ENCODE measurements around the gene MYO15B. TPM values are rescaled to one million over a fixed set of nuclear protein-coding genes. Genes with fewer than 3 reads are reported as not detected.

Gene MYO15B
- total and polyA plus RNA-seq, 2 of the 13 experiments (the other 11 are each of a cell fraction or from before 2014, with no cell fraction given), result 2.8 to 8.1 TPM

DNA sequence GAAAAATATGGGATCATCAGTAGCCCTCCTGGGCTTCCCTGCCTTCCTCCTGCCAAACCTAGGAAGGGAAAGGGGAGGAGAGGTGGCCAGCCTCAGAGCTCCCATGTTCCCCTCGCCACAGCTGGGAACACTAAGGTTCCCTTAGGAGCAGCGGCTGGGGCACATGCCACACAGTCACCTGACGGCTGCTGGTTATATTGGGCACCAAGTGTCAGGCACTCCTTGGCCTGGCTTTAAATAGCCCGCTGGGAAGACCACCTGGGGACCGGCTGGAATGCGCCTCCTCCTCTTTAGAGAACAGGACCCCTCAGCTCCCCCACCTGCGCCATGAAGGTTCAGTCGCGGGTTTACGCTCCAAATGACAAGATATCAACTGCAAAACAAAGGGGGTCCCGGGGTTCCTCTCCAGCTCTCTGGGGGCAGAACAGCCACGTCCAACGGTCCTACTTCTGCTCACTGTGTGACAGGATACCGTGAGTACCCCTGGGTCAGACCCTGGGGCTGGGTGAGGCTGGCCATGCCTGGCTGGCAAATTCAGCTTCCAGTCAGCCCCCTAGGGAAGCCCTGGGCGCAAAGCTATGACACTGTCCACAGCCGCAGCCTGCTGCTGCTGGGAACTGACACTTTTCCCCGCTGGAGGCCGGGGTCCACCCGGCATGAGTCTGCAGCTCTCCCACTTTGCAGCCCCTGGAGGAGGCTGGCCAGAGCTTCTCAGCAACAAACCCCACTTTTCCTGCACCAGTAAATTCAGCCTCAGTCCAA, 49.0 kb downstream of the MYO15B start:
- H3K79me2 ChIP-seq (ENCODE audit: insufficient read depth, low read length), result no peaks in the 10 kb centered on the region
- no peak overlapping the region for H3K27ac ChIP-seq (ENCODE audit: extremely low read length, insufficient read depth, low read length)
- BruUV-seq (replicated peaks), result no TSS peak
- H2AFZ ChIP-seq (ENCODE audit: low read length), result no peak overlapping the region
- FAIRE-seq (no peak), DNase-seq (ENCODE audit: low spot score) (no peak), ATAC-seq (no peak)
- WGBS (ENCODE audit: low lambda C conversion rate), result 97% methylated on average over 16 of the region's 19 CpGs
- no peak overlapping the region for H3K4me2 ChIP-seq (ENCODE audit: low read depth, low read length)
- no peaks in the 10 kb centered on the region for H3K27me3 ChIP-seq (ENCODE audit: control insufficient read depth in 1 of 2, insufficient read depth in 2 of 2, low read length in 2 of 2)
- no peak overlapping the region for H3K4me3 ChIP-seq (replicated peaks in 1 of 3; ENCODE audit: insufficient read depth in 1 of 3, low read depth in 2 of 3, low read length in 3 of 3)
- in situ Hi-C loops (cut with HindIII; ENCODE audit: extremely low pct_ligation_motif_present, low pct_unique_long_range_greater_than_20kb) (no loop called here), intact Hi-C loops (cut with micrococcal nuclease; ENCODE audit: unreplicated experiment) (no loop called here)
- TF ChIP-seq SUZ12 (IDR thresholded peaks at IDR 0.05; ENCODE audit: low read depth, low read length) (no peak), ZNF44 (CRISPR knock-in tag; IDR thresholded peaks at IDR 0.05) (no peak), ATF7 (IDR thresholded peaks at IDR 0.05) (no peak), ATF7 (CRISPR knock-in tag; IDR thresholded peaks at IDR 0.05) (no peak), ZFY (CRISPR knock-in tag; IDR thresholded peaks at IDR 0.05) (no peak), MTF1 (CRISPR knock-in tag; IDR thresholded peaks at IDR 0.05) (no peak), MTA1 (CRISPR knock-in tag; IDR thresholded peaks at IDR 0.05; ENCODE audit: borderline replicate concordance) (no peak), NCOA5 (CRISPR knock-in tag; IDR thresholded peaks at IDR 0.05) (no peak), CHD2 (IDR thresholded peaks at IDR 0.05; ENCODE audit: low read depth, low read length) (no peak), ZMYM3 (CRISPR knock-in tag; IDR thresholded peaks at IDR 0.05) (no peak)
- TF ChIP-seq, protein P1, sequence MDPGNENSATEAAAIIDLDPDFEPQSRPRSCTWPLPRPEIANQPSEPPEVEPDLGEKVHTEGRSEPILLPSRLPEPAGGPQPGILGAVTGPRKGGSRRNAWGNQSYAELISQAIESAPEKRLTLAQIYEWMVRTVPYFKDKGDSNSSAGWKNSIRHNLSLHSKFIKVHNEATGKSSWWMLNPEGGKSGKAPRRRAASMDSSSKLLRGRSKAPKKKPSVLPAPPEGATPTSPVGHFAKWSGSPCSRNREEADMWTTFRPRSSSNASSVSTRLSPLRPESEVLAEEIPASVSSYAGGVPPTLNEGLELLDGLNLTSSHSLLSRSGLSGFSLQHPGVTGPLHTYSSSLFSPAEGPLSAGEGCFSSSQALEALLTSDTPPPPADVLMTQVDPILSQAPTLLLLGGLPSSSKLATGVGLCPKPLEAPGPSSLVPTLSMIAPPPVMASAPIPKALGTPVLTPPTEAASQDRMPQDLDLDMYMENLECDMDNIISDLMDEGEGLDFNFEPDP (CRISPR knock-in tag; conservative IDR thresholded peaks at IDR 0.05), result no peak
- TF ChIP-seq, protein P2, sequence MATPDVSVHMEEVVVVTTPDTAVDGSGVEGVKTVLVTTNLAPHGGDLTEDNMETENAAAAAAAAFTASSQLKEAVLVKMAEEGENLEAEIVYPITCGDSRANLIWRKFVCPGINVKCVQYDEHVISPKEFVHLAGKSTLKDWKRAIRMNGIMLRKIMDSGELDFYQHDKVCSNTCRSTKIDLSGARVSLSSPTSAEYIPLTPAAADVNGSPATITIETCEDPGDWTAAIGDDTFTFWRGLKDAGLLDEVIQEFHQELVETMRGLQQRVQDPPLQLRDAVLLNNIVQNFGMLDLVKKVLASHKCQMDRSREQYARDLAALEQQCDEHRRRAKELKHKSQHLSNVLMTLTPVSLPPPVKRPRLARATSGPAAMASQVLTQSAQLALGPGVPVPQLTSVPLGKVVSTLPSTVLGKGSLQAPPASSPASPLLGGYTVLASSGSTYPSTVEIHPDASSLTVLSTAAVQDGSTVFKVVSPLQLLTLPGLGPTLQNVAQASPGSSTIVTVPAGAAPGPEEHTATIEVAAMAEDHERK (CRISPR knock-in tag; IDR thresholded peaks at IDR 0.05; ENCODE audit: low read depth), result no peak
- TF ChIP-seq, protein P3, sequence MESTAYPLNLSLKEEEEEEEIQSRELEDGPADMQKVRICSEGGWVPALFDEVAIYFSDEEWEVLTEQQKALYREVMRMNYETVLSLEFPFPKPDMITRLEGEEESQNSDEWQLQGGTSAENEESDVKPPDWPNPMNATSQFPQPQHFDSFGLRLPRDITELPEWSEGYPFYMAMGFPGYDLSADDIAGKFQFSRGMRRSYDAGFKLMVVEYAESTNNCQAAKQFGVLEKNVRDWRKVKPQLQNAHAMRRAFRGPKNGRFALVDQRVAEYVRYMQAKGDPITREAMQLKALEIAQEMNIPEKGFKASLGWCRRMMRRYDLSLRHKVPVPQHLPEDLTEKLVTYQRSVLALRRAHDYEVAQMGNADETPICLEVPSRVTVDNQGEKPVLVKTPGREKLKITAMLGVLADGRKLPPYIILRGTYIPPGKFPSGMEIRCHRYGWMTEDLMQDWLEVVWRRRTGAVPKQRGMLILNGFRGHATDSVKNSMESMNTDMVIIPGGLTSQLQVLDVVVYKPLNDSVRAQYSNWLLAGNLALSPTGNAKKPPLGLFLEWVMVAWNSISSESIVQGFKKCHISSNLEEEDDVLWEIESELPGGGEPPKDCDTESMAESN (CRISPR knock-in tag; conservative IDR thresholded peaks at IDR 0.05), result no peak
- H3K9ac ChIP-seq (ENCODE audit: insufficient read depth, low read depth, low read length), result no peak overlapping the region
- H3K4me1 ChIP-seq (ENCODE audit: insufficient read depth, low read length), result peaks cover 19% of the 10 kb centered on the region
- no peaks in the 10 kb centered on the region for H3K9me3 ChIP-seq (ENCODE audit: low read length)
- POLR2A ChIA-PET, result no interaction called here
- H4K20me1 ChIP-seq (ENCODE audit: insufficient read depth, low read length), result peaks cover 4% of the 10 kb centered on the region; the same call in 1 of the 2 replicates
- H3K36me3 ChIP-seq (replicated peaks in 1 of 2; ENCODE audit: control insufficient read depth in 1 of 2, insufficient read depth in 2 of 2, low read length in 2 of 2), result peaks cover 8 to 14% of the 10 kb centered on the region in 2 experiments
- CTCF ChIA-PET (ENCODE audit: low intra/inter-chr PET ratio, low total read pairs), result no interaction called here

Measured in HepG2 (cell line).